NCI-H1417 (cell line): ENCODE results near the gene SATB1.

ENCODE experiments used
- DNase-seq, 3 experiments: peaks; one replicate each; lab custom pipeline; 2025; lab: John Stamatoyannopoulos, UW

The SATB1 gene

DNA sequence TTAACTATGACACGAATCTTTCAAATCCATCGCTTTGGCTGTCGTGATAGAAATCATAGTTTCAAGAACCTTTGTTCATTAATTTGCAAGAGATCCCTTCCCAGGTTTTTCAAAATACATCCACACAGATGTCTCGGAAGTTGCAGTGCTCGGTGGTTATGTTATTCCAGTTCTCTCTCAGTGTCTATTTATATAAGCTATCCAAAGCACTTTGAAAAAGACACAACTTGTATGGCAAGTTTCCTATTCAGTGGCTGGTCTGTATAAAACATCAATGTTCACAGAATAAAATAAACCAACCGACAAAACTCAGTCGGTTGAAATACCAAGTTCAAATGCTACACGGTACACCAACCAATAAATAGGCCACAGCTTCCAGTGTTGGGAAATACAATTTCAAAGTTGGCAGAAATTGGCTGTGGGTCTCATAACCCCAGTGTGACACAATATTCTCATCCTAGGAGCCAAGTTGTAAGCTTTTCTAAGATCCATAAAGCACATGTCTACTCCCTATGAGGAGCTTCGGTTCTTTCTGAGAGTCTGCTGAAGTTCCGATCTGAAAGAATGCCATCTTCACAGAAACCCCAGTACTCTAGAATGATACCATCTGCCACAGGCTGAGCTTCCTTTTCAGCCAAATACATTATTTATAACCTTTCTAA, 23.7 kb downstream of the SATB1 start:
- DNase-seq: no peak

DNA sequence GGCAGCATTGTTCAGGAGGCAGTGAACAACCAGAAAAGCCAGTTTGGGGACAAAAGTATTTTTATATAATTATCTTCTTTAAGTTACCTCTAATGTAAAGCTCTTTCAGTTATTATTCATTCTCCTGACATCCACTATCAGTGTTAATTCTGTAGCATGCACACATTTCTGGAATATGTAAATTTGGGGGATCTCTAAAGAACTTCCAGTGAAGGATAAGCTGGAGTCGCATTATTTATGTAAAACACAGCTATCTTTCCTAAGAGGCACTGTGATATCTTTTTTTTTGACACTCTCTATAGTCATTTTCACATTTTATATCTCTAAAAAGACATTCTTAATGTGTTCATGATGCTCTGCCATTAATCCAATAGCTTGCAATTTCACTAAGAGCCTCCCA, 26.7 kb downstream of the SATB1 start:
- DNase-seq: no peak

DNA sequence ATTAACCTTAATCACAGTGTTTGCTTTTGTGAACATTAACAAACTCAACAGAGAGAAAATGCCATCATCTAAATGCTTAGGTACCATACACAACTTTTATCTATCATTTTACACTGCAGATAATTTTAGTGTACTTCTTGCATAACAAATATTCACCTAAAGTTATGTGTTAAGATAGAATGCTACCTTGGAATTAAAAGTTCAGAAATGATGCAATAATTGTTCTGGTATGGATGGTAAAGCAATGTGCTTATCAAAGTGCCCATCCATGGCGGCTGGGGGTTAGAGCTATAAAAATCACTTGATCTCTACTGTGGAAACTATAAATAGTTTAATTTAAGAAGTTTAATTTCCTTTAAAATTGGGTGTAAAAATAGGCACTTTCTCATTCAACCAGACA, 28.7 kb downstream of the SATB1 start:
- DNase-seq: no peak

DNA sequence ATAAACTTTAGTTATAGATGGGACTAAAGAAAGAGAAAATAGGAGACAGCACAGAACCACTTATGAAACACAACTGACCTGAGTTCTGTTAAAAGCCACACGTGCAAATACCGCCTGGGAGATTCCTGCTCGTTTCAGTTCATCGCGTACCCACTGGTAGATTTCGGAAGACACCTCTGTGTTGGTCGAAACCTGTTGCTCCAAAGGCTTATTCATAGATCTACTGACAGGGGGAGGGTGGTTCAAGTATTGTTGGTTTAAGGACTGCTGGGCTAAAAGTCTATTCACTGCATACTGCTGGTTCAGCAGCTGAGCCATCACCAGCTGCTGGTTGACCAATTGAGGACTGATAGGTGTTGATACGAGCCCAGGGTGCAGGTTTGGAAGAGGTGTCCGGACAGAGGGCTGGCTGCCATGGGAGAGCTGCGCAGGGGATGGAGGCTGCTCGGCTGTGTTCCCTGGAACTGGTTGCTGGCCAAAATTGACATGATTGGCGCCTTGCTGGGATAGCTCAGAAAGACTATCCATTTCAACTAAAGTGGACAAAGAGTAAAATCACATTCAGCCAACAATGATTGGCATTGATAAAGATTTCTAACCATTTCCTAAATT, 30.6 kb downstream of the SATB1 start:
- no peak for DNase-seq

DNA sequence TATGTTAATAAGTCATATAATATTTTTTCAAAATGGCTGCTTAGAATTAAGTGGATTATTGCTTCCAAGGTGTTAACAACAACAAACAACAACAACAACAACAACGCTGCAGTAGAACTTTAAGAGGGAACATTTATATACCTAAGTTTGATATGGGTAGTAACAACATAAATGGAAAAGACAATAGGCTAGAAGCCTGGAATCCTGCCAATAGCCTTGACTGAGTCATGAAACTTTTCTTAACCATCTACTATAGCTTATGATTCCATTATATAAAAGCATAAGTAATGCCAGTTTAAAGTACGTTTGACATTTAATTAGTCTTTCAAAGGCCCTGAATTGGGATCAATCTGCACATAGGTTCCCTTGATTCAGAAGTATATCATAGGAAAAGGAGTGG, 31.2 kb downstream of the SATB1 start:
- DNase-seq: no peak

DNA sequence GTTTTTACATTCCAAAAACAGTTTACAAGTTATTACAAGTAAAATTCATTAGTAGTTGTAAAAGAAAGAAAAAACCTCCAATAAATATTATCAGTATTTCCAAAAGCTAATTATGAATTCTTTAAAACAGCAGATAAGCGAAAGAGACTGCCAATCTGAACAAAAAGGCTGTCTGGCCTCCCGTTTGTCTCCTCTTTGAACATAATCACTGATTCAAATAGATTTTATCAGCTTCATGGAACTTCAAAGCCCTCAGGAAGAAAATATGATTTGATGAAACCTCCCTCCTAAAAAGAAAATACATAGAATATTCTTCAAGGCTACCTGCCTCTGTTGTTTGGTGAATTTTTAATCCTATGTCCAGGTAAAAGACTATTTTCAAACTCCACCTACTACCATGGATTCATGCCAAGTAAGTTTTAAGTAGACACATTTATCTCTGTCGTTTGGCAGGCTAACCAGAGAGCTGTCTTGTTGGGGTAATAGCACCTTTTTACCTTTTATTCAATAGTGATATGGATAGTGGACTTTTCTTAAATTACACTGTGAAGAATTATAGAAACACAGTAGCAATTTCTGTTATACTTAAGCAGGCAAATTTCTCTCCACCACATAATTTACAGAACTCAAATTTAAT, 35.0 kb downstream of the SATB1 start:
- no peak for DNase-seq

DNA sequence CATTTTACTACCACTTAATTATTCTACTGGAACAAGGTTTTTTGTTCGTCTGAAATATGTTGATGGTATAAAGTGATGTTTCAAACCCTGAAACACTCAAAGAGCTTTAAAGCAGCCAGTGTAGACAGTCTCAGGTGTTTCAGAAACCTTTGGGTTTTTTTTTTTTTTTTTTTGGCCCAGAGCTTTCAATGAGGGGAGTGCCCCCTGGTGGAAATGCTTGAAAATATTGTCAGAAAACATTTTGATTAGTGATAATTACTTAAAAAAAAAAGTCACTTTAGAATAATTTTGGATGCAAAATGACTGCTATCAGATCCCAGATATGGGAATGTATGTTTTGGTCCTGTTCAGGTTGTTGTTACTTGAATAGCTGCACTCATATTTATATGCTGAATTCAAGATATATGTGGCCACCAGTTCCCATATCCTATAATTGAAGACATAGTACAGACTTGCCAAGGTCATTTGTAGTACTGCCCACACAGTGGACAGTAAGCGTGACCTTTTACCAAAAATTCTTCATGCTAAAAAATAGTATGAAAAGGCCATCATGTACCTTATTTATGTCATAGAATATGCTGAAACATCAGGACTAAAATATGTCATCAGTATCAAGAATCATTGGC, 35.9 kb downstream of the SATB1 start:
- DNase-seq: peak; percentile 9 to 66 (median 29)

DNA sequence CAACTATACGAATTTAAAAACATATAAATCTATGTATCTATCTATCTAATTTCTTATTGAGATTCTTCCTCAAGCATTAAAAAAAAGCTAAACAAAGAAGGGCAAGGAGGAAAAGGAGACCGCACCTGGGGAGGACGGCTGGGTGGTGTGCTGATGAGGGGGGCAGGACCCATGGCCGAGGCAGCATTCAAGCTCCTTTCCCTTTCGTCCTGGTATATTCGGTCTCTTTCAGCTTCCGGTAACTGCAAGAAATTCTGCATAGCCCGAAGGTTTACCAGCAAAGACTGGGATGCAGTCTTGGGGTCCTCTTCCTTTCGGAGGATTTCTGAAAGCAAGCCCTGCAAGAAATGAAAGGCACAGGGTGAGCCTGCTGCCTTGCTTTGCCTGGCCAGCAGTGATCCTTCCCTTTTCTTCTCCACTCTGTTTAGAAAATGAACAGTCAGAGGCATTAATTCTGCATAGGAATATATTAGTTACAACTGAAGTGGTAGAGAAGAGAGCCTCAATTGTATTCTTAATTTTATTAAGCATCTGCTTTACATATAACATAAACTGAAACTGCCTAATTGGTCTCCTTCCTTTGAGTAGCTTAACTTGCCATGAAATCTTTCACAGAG, 38.8 kb downstream of the SATB1 start:
- DNase-seq: no peak

DNA sequence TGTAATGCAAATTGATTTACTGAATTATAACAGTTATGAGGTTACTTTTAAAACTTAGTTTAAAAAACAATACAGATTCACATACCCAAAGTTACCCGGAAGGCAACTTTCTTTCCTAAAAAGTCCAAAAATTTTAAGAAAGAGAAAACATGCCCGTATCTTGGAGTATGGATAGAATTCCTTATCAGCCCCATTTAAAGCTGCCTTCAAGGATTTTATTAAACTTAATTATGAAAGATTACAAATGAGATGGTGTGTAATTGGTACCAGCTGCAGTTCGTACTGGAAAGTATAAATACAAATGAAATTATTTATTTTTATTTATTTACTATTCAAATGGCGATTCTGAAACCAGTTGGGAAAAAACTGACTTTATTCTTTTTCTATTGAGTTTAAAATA, 39.4 kb downstream of the SATB1 start:
- no peak for DNase-seq

DNA sequence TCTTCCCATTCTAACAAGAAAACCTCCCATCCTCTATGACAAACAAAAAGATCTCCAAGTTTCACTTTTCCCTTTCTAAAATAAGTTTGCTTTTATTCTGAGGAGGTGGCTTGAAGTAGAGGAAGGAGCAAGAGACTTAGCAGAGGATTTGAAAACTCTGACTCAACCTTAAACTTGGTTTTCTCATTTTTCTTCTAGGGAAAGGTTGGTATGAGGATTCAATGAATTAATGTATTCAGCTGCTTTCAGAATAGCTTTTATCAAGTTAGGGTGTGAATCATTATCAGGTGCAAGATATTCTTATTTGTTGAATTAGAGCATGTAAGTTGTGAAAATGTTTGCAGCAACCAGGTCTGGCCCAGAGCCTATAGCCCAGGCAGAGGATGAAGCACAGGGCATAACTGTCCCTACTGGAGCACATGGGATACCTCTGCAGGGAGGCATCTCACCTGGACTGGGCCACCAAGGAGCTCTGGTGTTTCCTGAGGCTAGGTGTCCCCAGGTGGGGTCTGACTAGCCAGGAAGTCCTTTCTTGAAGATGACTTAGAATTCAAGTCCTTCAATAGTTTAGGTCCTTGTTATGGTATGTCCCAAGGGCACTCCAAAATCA, 42.3 kb downstream of the SATB1 start:
- no peak for DNase-seq

DNA sequence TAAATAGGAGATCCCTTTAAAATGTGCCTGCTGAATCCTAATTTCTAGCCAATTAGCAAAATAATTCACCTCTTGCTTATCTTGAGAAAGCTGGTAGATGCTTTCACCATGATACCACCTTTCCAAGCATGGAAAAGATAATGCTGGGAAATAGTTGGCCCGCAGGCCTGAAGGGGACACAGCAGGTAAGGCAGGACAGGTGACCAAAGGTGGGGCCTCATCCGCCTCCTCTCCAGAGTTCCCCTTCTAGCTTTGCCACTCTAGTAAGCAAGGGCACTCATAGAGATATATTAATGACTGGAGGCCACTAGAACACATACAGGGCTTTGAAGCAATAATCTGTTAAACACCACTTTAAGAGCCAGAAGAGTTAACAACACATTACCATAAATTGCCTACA, 45.5 kb downstream of the SATB1 start:
- no peak for DNase-seq

DNA sequence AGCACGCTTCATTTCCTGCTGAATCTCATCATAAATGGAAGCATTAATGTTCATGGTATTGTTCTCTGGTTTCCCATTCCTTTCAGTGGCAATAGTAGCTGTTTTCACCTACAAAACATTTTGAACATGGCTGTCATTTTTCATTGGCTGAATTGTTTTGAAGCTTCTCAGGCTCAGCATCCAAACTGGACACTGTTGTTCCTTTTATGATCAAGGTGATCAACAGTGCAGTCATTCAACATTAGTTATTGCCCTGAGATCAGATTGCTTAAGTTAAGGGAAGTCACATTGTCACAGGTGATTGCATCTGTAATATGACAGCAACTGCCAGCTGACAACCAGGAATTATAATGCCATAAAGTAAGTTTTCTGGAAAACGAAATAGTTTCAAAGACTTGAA, 46.9 kb downstream of the SATB1 start:
- DNase-seq: peak; percentile 13 to 88 (median 59)

DNA sequence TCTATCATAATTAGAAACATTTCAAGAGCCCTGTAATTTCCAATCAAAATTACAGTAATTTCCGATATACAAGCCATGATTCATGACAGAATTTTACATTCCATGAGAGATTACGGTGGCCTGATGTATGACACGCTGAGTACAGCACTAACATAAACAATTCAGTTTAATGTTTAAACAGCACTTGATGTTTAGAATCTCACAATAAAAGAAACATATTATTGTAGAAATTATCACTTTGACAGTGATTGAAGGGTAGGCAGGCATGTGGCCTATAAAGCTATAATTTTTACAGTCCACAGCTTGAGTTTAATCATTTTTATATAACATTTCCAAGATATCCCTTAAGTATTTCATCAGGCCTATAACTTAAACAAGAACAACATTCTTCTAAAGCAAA, 48.5 kb downstream of the SATB1 start:
- peak in 1 of 3 experiments; percentile 50 for DNase-seq

DNA sequence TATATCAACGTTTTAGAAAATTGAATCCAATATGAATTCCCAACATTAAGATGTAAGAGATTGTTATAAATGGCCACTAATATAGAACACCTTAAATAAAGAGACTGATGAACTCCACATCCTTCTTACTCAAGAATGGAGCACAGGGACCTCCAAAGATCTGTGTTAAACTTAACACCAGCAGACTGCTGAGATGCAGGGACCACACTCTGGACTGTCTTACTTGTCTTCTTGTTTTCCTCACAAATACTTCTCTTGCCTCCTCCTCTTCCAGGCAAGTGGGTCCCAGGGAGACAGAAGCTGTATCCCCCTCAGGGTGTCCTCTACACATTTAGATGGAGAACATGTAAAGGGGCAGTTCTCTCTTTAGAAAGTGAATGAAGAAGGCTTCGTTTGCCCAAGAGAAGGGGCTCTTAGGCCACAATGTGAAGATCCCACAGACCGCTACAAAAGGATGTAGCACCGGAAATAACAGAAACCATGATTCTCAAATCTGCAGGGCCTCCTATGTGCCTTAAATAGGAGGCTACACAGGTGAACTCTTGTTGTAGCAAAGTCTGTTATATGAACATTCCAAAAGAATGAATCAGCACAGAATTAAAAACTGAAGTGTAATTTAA, 52.2 kb downstream of the SATB1 start:
- no peak for DNase-seq

DNA sequence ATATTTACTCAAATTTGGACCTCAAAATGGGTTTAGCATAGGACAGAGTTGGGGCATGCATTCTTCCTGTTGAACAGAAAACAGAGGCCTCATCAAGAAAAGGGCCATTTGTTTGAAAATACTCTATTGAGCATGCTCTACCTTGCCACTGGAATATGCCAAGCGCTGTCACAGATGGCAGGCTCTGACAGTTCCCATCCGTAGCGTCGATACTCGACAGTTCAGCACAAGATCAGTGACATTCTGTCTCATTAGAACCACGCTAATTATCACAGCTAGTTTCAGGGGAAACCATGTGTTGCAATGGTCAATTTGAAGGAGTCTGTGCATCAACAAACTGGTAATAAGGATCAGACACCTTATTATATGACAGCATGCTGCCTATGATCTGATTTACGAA, 54.5 kb downstream of the SATB1 start:
- peak in 2 of 3 experiments; percentile 28 to 78 for DNase-seq

DNA sequence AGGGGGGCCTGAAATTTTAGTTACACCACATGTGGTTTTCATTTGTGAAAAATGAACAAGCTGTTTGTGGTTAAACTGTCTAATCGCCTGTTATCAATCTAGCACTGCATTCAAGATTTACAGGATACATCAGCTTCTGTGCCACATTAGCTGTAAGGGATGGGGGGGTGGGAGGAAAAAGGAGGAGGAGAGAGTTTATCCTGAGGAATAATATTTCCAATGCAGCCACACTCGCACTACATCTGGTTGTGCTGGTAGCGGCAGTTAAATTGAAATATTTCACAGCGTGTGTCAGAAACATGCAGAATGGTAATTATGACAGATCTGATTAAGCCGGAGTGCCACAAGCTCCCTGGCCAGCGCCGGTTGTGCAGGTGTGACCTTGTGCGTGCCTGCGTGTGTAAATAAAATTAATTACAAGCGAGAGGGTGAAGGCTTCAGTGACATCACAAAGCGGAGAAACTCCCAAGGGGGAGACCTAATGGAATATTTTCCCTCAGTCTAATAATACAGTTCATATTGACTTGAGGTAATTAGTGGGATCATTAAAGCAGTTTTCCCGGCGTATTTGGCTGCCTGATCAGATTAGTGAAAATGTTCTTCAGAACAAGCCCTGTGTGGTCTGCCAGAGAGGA, 55.5 kb downstream of the SATB1 start:
- peak; percentile 7 to 96 (median 82) for DNase-seq

DNA sequence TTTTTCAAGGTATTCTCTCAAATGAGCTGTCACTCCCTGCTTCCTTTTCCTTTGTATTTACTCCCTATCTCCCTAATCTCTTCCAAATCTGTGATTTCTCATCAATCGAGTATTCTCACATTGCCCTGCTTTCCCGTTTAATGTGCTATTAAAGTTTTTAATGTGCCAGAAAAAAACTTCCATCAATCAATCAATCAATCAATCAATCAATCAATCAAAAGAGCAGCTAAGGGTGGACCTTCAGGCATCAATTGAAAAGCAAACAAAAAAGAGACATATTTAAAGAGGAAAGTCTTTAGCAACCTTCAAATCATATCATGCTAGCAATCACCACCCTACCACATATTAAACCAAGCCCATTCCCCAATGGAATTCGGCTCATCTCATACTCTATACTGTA, 58.9 kb downstream of the SATB1 start:
- DNase-seq: no peak

DNA sequence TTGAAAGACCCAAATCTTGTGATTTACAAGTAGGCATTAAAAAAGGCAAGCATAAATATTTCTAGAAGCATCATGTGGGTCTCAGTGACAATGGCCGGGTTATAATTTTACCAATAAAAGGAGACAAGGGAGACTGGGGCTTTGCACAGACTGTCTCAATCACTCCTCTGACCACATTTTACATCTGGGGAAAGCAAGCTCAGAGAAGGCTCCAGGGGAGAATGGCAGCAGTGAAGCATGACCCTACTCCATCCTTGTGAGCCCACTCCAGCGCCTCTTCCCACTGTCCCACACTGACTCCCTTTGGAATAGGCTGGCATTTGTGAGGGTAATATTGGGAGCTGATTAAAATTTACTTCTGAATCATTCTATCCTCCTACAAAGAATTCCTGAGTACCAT, 61.8 kb downstream of the SATB1 start:
- DNase-seq: peak in 1 of 3 experiments; percentile 13

DNA sequence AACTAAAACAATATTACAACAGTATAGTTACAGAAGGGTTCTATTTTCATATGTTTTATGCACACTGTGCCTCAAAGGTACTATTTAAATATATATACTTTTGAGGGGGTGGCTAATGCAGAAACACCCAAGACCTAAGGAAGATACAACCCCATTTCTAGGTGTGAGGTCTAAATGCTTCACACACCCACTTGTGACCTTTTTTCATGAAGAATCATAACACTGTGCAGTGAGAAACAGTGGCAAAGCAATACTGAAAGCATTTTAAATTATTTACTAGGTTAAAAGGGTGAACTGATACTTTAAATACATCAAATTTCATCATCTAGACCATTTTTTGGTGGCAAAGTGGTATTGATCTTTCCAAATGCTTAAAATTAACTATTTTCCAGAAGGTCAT, 67.4 kb downstream of the SATB1 start:
- DNase-seq: no peak

DNA sequence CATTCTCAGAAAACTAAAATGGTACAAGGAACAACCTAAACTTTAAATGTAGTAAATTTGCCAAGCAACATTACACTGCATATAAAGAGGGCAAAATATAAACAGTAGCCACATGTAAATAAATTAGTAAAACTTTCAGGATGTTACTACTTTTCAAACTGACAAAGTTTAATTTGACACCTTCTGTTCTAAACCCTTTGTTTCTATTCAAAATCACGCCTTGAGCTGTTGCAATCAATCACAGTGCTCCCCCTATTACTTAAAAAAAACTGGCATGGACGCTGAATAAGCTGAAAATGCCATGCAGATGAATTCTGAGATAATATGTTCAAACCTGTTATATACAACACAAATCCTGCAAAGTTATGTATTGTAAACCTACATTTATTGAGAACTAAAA, 69.3 kb downstream of the SATB1 start:
- DNase-seq: no peak

DNA sequence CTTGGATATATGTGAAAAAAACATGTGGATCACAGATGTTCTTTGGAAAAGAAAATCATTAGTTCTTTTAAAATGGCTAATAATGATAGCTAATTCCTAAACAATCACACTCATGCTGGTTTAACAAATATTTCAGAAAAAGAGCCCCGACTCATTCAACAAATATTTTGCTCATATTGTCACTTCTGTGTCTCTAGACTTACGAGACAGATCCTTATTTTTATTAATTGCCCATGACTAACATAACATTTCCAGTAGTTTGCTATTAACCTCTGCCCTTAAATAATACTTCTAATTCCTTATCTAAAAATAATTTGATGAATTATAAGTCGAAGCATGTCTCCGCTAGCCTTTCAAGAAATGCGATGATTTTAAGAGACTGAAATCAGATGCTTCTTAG, 70.4 kb downstream of the SATB1 start:
- DNase-seq: no peak
